Measurements from ENCODE around the gene RAMP3. TPM values are rescaled to one million over a fixed set of nuclear protein-coding genes. Genes with fewer than 3 reads are reported as not detected.

The RAMP3 gene
- total RNA-seq, 1 donor from 2014 or later, result not detected

Other genes starting within 250 kb of the RAMP3 start
- gene MYO1G, start 178.8 kb upstream of the RAMP3 start, total RNA-seq, result 0.11 and 0.19 TPM in 2 replicates
- 57.6 and 62.0 TPM in 2 replicates for gene CCM2, start 157.6 kb upstream of the RAMP3 start, total RNA-seq
- gene NACAD, start 68.8 kb upstream of the RAMP3 start, total RNA-seq, result 18.3 and 21.6 TPM in 2 replicates
- 55.2 and 65.2 TPM in 2 replicates for gene TBRG4, start 46.1 kb upstream of the RAMP3 start, total RNA-seq

All from astrocyte (in vitro differentiated cells and primary cell).